Raji (cell line): Measurements from ENCODE around the gene PRKCD.

Experiments
- POLR2A ChIP-seq: IDR thresholded peaks from 2 replicates; pipeline ENCODE4 v1.6.1; 2011; ENCODE audit warnings: low read depth, low read length, control low read depth; ENCODE audit not compliant: insufficient read depth

PRKCD gene

GRCh38 chr3:53222183-53222901, 61.3 kb downstream of the PRKCD start:
- no peak for TF ChIP-seq POLR2A

GRCh38 chr3:53223025-53223424, 62.0 kb downstream of the PRKCD start:
- TF ChIP-seq POLR2A, result no peak

GRCh38 chr3:53223541-53223966, 62.5 kb downstream of the PRKCD start:
- TF ChIP-seq POLR2A, result no peak

- TF ChIP-seq POLR2A, result no peak
Observed at GRCh38 chr3:53224026-53224425, 63.0 kb downstream of the PRKCD start.

- no peak for TF ChIP-seq POLR2A
Observed at GRCh38 chr3:53224536-53224935, 63.5 kb downstream of the PRKCD start.

GRCh38 chr3:53225181-53225580, 64.2 kb downstream of the PRKCD start:
- no peak for TF ChIP-seq POLR2A

- no peak for TF ChIP-seq POLR2A
Observed at GRCh38 chr3:53225651-53226050, 64.6 kb downstream of the PRKCD start.

- TF ChIP-seq POLR2A, result no peak
Observed at GRCh38 chr3:53226142-53226840, 65.3 kb downstream of the PRKCD start.

- TF ChIP-seq POLR2A, result no peak
Observed at GRCh38 chr3:53226841-53227407, 65.9 kb downstream of the PRKCD start.

GRCh38 chr3:53227993-53228885, 67.2 kb downstream of the PRKCD start:
- TF ChIP-seq POLR2A, result no peak

GRCh38 chr3:53229171-53229570, 68.2 kb downstream of the PRKCD start:
- no peak for TF ChIP-seq POLR2A

- no peak for TF ChIP-seq POLR2A
Observed at GRCh38 chr3:53229606-53230005, 68.6 kb downstream of the PRKCD start.

GRCh38 chr3:53230041-53230621, 69.1 kb downstream of the PRKCD start:
- no peak for TF ChIP-seq POLR2A

GRCh38 chr3:53230789-53231188, 69.8 kb downstream of the PRKCD start:
- no peak for TF ChIP-seq POLR2A
